Measurements from ENCODE around the gene DSCAML1.

DNA sequence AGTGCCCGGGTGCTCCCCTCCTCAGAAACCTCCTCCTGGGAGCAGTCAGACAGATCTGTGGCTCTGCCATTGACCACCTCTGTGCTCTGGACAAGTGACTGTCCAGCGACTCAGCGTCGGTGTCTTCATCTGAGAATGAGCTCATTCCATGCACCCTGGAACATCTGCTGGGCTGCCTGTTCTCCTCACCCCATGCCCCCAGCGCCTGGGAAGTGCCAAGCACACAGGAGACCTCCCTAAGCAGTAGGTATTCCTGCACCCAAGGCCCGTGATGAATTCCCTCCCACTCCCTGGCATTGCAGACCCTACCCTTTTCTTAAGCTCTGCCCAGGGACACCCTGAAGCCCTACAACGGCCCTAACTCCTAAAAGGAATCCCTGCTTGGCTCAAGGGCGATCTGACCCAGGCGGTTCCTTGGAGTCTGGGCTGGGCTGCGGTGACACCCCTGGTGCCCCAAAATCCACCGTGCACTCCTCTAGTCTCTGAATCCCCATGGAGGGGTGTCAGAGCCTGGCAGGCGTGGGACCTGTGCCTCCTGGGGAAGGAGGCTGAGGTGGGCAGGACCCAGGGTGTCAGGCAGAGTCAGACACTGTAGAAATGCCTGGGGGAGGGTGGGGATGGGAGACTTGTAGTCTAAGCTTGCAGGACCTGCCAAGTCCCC is 377.4 kb downstream of the DSCAML1 start:
- TF ChIP-seq EZH2phosphoT487 (IDR thresholded peaks at IDR 0.05; ENCODE audit: borderline replicate concordance, low read depth, low read length) (no peak), CTCF (conservative IDR thresholded peaks at IDR 0.05; ENCODE audit: low read length) (no peak)

Measured in OCI-LY7 (cell line).